GM19468 (cell line): ENCODE measurements around the gene LCN6.
"Not testable (repeated sequence)": the region's sequence is repeated elsewhere in the genome, so short reads cannot be mapped to it uniquely, and the experiment has no call there.

Experiments
- ATAC-seq: cut with Tn5 transposase; IDR thresholded peaks from one replicate; pipeline ENCODE4 v1.9.1; 2021; ENCODE audit warnings: mild to moderate bottlenecking, moderate library complexity, moderate number of reproducible peaks; ENCODE audit not compliant: unreplicated experiment; ENCODE audit errors: extremely low read depth

Gene LCN6, protein sequence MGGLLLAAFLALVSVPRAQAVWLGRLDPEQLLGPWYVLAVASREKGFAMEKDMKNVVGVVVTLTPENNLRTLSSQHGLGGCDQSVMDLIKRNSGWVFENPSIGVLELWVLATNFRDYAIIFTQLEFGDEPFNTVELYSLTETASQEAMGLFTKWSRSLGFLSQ

DNA sequence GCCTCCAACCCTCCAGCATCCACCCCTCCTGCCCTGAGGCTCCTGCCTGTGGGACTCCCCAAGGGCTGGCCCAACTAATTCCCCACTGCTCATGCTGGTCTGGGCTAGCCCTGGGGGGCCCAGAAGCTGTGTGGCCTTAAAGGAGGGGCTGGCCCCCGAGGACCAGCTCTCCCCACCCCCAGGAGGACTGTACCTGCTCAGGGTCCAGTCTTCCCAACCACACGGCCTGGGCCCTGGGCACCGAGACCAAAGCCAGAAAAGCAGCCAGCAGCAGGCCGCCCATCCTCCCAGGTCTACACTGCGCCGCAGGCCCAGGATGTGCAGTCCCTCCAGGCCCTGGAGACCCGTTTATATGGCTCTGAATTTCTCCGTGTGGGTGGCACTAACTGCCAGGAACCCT lies at the start of gene LCN6:
Gene LCN6 (minus strand): TSS at position 325 of the 400 bp plus-strand sequence. CDS start 42 bp downstream, at position 283.
- ATAC-seq: no peak

DNA sequence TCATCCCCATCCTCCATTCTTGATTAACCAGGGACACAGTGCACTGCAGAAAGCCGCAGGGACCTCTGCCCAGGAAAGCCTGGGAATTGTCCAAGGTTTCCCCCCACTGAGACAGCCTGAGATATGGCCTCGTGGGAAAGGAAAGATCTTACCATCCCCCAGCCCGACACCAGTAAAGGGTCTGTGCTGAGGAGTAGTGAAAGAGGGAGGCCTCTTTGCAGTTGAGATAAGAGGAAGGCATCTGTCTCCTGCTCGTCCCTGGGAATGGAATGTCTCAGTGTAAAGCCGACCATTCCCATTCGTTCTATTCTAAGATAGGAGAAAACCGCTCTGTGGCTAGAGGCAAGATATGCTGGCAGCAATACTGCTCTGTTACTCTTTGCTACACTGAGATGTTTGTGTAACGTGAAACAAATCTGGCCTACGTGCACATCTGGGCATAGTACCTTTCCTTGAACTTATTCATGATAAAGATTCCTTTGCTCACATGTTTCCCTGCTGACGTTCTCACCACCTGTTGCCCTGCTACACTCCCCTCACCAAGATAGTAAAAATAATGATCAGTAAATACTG lies 48.5 kb upstream of the LCN6 start:
- ATAC-seq: not testable (repeated sequence)

DNA sequence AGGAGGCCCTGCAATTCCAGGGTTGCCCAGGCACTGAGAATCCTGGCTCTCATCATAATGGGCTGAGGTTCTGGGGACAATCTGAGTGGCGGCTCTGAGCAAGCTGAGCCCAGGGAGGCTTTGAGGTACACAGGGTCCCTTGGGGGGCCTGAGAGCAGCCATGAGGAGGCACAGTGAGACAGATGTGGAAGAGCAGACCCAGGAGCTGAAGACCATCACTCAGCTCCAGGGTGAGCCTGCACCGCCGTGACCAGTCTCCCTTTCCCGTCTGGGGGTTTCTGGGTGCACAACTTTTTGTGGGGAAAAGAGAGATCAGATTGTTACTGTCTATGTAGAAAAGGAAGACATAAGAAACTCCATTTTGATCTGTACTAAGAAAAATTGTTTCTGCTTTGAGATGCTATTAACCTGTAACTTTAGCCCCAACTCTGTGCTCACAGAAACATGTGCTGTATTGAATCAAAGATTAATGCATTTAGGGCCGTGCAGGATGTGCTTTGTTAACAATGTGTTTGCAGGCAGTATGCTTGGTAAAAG lies 48.0 kb upstream of the LCN6 start, which contains the start of gene CCDC183:
Gene CCDC183 (plus strand): TSS at position 101 of the 537 bp plus-strand sequence. CDS start 60 bp downstream, at position 161.
- no peak for ATAC-seq

DNA sequence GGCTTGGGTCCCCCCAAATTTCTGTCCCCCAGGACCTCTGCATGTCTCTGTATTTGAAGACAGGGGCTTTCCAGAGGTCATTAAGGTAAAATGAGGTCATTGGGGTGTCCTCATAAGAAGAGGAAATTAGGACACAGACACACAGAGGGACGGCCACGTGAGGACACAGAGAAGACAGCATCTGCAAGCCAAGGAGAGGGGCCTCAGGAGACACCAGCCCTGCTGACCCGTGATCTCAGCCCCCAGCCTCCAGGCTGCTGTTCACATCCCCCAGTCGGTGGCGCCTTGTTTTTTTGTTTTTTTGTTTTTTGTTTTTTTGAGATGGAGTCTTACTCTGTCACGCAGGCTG lies 46.6 kb upstream of the LCN6 start:
- no peak for ATAC-seq

DNA sequence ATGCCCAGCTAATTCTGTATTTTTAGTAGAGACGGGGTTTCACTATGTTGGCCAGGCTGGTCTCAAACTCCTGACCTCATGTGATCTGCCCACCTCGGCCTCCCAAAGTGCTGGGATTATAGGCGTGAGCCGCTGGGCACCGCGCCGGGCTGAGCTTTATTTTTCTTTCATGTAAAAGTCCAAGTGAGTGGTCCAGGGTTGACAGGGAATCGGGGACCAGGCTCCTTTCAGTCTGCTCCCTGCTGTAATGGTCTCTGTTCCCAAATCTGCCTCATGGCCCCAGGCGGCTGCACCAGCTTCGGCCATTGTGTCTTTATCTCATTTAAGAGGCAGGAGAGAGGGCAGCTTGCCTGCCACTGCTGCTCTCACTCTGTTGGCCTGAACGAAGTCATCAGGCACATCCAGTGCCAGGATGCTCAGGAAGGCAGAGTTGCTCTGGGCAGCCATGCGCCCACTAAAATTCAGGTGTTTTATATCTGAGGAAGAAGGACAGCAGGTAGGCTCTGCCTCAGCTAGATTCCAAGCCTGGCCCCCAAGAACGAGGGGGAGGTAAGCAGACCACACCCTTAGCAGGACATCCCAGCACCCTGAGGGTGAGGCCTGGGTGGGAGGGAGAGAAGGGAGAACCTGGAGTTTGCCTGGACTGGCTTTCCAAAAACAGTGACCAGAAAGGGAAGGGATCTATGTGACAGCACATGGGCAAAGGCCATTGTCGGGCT lies 46.1 kb upstream of the LCN6 start:
- no peak for ATAC-seq

DNA sequence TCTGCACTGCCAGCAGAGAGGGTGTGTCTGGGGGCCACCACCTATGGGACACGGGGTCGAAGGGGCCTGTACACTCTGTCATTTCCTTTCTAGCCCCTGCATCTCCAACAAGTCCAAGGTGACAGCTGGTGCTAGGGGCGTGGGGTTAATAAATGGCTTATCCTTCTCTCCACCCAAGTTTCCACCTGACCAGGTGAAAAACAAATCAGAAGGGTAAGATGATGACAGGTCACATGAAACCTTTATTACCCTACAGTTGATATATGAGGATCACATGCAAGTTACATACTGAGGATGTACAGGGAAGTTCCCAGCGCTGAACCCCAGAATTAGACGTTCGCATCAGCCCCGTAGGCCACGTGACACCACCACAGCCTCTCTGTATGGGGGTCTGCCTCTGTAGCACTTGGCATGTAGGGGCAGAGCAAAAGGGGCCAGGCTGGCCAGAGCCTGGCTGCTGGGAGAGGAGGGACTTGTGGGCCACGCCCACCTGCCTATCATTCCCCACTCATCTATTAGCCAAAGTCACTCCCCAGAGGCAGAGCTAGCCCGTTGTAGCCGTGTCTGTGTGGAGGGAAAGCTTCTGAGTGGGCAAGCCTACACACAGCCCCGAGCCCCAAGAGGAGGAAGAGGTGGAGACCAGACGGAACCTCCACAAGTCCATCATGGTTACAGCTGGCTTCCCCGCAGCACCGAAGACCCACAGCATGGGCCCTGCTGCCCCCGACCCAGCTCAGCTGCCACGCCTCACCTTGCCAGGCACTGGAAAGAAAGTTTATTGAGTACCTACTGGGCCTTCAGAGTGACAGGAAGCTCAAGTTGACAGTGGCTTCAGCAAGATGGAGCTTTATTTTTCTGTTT lies 45.0 kb upstream of the LCN6 start:
- no peak for ATAC-seq

DNA sequence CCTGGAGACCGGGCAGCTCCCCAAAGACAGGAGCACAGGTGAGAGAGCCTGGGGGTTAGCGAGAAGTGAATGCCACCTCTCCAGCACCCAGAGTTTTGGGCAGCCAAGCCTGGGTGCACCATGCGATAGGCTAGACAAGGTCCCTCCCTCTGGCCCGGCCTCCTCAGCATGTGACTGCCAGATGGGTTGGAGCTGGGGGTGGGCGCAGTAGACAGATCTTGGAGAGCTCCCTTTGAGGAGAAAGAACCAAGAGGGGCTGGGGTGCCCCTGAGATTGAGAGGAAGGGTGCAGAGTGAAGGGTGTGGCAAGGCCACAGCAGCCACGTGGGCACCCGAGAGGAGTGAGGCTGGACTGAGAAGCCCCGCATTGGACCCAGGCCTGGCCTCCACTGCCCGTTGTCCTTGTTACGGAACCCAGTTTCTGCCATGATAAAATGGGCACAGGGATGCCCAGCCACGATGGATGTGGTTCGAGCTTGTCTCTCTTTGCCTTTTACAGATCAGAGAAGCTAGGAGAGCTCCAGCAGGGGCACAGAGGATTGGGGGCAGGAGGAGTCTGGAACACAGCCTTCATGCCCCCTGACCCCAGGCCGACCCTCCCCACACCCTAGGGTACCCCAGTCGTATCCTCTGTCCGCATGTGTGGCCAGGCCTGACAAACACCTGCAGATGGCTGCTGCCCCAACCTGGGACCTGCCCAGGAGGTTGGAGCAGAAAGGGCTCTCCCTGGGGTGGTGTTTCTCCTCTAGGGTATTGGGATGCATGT lies 44.2 kb upstream of the LCN6 start:
- no peak for ATAC-seq

DNA sequence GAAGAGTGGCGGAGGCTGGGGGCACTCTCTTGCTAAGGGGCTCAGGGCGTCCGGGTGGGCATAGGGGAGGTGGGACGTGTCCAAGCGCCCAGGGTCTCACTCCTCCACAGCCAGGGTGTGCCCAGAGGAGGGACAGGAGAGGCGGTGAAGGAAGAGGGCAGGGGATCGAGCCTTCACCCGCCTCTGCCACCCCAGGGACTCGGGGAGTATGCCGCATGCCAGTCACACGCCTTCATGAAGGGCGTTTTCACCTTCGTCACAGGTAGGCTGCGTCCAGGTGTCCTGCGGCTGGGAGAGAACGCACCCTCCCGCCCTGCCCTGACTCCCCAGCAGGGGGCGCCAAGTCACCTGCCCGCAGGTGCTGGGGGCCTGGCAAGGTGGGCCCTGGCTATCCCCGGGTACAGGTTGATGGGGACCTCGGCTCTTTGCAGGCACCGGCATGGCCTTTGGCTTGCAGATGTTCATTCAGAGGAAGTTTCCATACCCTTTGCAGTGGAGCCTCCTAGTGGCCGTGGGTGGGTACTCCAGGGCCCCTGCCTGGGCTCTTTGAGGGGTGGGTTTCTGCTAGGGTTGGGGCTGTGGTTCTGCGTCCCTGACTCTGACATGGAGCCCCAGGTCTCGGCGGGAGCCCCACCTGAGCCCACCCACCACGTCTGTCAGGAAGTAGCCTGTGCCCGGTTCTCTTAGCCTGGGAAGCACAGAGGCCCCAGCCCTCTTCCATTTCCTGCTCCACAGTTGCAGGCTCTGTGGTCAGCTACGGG lies 43.4 kb upstream of the LCN6 start:
- ATAC-seq: no peak

DNA sequence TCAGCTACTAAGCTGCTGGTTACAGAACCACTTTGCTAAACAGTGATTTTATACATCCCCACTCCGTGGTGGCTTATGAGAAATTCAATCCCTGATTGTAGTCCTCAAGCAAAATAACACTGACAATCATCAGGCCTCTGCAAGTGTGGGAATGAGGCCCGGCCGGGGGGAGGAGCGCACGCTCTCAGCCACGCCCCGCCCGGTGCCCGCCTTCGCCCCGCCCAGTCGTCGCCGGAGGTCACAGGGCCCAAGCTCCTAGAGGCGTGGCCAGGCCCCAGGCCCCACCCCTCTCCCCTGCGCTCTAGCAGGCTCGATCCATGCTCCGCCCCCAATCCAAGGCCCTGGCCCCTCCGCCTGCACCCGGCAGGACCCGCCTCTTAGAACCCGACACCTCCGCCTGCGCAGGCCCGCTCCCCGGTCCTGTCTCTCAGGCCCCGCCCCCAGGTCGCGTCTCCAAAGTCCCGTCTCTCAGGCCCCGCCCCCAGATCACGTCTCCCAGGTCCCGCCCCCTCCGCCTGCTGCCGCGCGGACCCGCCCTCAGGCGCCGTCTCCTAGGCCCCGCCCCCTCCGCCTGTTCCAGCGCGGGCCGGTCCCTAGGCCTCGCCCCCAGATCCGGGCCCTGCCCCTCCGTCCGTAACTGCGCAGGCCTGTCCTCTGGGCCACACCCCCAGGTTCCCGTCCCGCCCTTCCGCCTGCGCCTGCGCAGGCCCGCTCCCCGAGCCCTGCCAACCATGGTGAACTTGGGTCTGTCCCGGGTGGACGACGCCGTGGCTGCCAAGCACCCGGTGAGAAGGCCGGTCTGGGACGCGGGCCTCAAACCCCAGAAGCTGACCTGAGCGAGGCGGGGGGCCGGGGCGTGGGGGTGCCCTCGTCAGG lies 42.6 kb upstream of the LCN6 start, which contains the start of gene TMEM141:
Gene TMEM141 (plus strand): TSS at position 705 of the 876 bp plus-strand sequence. CDS start 27 bp downstream, at position 732.
- ATAC-seq: peak; percentile 72

DNA sequence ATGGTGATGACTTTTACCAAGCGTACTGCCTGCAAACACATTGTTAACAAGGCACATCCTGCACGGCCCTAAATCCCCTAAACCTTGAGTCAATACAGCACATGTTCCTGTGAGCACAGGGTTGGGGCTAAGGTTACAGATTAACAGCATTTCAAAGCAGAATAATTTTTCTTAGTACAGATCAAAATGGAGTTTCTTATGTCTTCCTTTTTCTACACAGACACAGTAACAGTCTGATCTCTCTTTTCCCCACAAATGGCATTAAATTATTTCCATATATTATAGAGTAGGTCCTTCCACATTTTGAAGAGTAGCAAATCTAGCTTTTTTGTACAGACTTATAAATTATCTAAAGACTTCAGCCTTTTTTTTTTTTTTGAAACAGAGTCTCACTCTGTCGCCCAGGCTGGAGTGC lies 41.2 kb upstream of the LCN6 start:
- no peak for ATAC-seq

DNA sequence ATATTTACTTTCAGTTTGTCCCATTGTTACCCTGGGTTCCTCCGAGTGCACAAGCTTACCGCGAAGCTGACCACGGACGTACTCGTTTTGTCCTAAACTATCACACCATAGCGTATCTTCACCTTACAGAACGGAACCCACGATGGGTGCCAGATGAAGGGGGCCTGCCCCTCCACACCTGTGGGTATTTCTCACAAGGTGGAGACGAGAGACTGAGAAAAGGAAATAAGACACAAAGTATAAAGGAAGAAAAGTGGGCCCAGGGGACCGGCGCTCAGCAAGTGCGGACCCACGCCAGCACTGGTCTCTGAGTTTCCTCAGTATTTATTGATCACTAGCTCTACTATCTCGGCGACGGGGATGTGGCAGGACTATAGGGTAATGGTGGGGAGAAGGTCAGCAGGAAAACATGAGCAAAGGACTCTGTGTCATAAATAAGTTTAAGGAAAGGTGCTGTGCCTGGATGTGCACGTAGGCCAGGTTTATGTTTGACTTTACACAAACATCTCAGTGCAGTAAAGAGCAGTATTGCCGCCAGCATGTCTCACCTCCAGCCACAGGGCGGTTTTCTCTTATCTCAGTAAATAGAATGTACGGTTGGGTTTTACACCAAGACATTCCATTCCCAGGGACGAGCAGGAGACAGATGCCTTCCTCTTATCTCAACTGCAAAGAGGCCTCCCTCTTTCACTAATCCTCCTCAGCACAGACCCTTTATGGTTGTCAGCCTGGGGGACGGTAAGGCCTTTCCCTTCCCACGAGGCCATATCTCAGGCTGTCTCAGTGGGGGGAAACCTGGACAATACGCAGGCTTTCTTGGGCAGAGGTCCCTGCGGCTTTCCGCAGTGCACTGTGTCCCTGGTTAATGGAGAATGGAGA lies 40.6 kb upstream of the LCN6 start:
- ATAC-seq: not testable (repeated sequence)

DNA sequence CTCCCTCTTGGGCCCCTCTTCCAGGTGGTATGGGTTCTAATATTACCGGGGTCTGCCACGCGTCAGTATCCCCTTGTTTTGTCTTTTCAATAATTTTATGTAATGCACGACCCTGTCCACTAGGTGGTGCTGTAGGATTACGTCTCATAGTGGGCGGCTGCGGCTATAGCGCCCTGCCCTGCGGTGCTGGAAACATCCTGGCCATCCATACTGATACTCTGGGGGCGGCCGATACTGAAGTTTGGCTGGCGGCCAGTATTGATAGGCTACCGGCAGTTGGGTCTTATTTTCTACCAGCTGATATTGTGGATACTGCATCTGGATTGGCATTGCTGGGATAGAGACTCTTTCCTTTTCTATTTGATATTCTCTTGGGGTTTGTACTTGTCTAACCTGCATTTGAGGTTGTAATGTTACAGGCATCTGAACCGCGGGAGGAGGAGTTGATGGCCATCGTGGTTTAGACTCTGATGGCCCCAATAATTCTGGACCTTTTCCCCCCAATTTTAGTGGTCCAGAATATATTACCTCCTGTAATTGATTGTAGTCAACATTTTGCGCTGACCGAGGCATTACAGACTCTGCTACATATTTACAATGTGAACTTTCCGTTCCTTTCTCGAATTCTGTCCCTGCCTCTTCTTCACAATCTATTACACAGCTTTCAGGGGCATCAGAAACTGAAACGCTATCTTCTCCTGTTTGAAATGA lies 39.5 kb upstream of the LCN6 start:
- no peak for ATAC-seq

DNA sequence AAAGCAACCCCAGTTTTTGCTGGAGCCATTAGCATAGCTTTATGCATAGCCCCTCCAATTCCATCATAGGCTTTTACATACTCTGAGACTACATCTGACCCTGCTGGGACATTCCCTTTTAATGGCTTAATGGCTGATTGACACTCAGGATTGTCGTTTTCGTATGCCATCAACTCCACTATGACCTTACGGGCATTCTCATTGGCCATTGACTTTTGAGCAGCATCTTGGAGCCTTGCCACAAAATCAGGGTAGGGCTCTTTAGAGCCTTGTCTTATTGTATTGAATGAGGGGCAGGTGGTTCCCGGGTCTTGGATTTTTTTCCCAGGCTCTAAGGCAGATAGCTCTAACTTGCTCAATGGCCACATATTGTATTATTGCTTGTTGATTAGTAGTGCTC lies 38.7 kb upstream of the LCN6 start:
- not testable (repeated sequence) for ATAC-seq

DNA sequence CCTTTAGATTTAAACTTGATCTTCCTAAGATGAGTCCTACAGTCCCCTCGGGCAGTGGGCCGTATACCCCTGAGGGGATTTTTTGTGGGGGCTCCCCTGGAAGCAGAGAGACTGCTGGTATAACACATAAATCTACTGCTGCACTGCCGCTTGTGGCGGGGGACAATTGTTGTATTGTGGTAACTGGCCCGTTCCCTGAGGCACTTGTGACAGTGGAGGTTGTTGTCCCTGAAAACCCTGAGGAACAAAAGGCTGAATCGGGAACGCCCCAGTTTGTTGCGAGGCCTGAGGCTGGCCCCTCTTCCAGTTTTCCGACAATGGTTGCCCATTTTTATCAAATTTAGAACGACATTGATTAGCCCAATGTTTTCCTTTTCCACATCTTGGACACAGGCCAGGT lies 38.1 kb upstream of the LCN6 start:
- no peak for ATAC-seq

DNA sequence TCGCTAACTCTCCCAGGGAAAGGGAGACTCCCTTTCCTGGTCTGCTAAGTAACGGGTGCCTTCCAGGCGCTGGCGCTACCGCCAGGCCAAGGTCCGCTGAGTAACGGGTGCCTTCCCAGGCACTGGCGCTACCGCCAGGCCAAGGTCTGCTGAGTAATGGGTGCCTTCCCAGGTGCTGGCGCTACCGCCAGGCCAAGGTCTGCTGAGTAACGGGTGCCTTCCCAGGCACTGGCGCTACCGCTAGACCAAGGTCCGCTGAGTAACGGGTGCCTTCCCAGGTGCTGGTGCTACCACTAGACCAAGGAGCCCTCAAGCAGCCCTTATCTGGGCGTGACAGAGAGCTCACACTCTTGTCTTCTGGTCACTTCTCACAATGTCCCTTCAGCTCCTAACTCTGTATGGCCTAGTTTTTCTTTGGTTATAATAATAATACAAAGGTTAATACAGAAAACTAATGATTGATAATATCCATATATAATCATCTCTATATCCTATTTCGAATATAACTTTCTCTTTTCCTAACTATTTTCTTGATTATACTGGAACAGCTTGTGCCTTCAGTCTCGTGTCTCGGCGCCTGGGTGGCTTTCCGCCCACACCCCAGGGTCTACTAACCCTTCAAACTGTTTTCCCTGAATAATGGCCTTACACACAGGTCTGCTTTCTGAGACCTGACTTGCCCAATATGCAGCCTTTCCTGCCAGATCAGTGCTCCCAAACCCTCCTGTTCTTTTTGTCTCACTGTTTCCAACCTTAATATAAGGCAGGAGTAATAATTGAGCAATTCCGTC lies 37.4 kb upstream of the LCN6 start:
- ATAC-seq: not testable (repeated sequence)

DNA sequence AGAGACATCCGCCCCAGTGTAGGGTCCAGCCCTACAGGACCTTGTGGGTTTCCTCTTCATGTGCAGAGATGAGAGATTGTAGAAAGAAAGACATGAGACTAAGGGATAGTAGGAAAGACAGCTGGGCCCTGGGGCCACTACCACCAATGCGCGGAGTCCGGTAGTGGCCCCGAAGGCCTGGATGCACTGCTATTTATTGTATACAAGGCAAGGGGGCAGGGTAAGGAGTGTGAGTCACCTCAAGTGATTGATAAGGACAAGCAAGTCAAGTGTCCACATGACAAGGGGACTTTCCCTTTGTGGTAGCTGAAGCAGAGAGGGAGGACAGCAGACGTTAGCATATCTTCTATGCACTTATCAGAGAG lies 36.7 kb upstream of the LCN6 start:
- no peak for ATAC-seq
